GM12878 (cell line): ENCODE results near the gene EEFSEC. TPM values are rescaled to one million over a fixed set of nuclear protein-coding genes. Genes with fewer than 3 reads are reported as not detected.

ENCODE experiments used
- ATAC-seq: fragments of 200-7000 bp; cut with Tn5 transposase; 3 replicates; pipeline ENCODE4 v1.9.1; 2020; ENCODE audit warnings: mild to moderate bottlenecking, moderate library complexity
- BruUV-seq: library from RNA; stranded (reverse); fragments of 400-500 nt; replicated peaks from 2 replicates; lab custom pipeline; 2021; lab: Mats Ljungman, UMichigan
- CTCF ChIA-PET: fragments of 300-600 bp; sonication (Branson Sonifier 250); formaldehyde crosslinking; extraction: SDS; loops from one replicate; lab custom pipeline; 2021; ENCODE audit warnings: inconsistent platforms; lab: Yijun Ruan, JAX
- POLR2A ChIA-PET: fragments of 350-600 bp; formaldehyde crosslinking; extraction: SDS; loops from one replicate; lab custom pipeline; 2021; ENCODE audit warnings: inconsistent platforms; lab: Charles Lee
- RAD21 ChIA-PET: fragments of 300-600 bp; sonication (Branson Sonifier 250); formaldehyde crosslinking; loops from one replicate; lab custom pipeline; 2023; ENCODE audit warnings: antibody characterized with exemption; ENCODE audit not compliant: unreplicated experiment; lab: Charles Lee
- SMC1A ChIA-PET: fragments of 300-600 bp; sonication (Branson Sonifier 250); formaldehyde crosslinking; loops from one replicate; lab custom pipeline; 2023; ENCODE audit not compliant: unreplicated experiment, uncharacterized antibody; lab: Charles Lee
- DNase-seq: peaks from one replicate; pipeline ENCODE4 v3.0.0-alpha.2; 2011; ENCODE audit warnings: low read depth, low spot score
- FAIRE-seq: peaks from 3 replicates; lab custom pipeline; 2011; peaks lifted over from hg19 to GRCh38; lab: Jason Lieb, UNC
- H2AFZ ChIP-seq: 2 replicates; pipeline ENCODE4 v1.6.0; 2011; ENCODE audit warnings: low read depth, low read length, control low read depth; ENCODE audit not compliant: control insufficient read depth
- H3K27ac ChIP-seq: 2 replicates; pipeline ENCODE4 v1.5.1; 2011; ENCODE audit warnings: control low read depth; ENCODE audit not compliant: control insufficient read depth, insufficient read depth
- H3K27me3 ChIP-seq, 2 experiments: replicated peaks in 1 of 2; 2 replicates each; pipeline versions ENCODE4 v1.6.0 to v1.6.1; 2011; ENCODE audit warnings: low read length in 1 of 2; ENCODE audit not compliant: control insufficient read depth in 2 of 2, insufficient read depth in 2 of 2
- H3K36me3 ChIP-seq, 2 experiments: 2 replicates each; pipeline ENCODE4 v1.5.1; 2011; ENCODE audit warnings: low read length in 1 of 2; ENCODE audit not compliant: control insufficient read depth in 2 of 2, insufficient read depth in 2 of 2
- H3K4me1 ChIP-seq: 2 replicates; pipeline ENCODE4 v1.6.1; 2011; ENCODE audit warnings: mild to moderate bottlenecking, low read length, moderate library complexity, mixed read lengths; ENCODE audit not compliant: control insufficient read depth, insufficient read depth
- H3K4me2 ChIP-seq: 2 replicates; pipeline ENCODE4 v1.6.0; 2011; ENCODE audit warnings: control low read depth; ENCODE audit not compliant: control insufficient read depth, insufficient read depth
- H3K4me3 ChIP-seq: fragments of 200-600 bp; sonication (generic); 2 replicates; pipeline ENCODE4 v1.5.1; 2016
- H3K79me2 ChIP-seq: 2 replicates; pipeline ENCODE4 v1.6.0; 2011; ENCODE audit warnings: low read length; ENCODE audit not compliant: control insufficient read depth, insufficient read depth
- H3K9ac ChIP-seq: 2 replicates; pipeline ENCODE4 v1.8.0; 2011; ENCODE audit warnings: low read length, control low read depth, mixed read lengths; ENCODE audit not compliant: control insufficient read depth, insufficient read depth
- H3K9me3 ChIP-seq: replicated peaks from 3 replicates; pipeline ENCODE4 v1.5.1; 2011; ENCODE audit warnings: mild to moderate bottlenecking, low read length; ENCODE audit not compliant: control insufficient read depth, insufficient read depth
- H4K20me1 ChIP-seq: 2 replicates; pipeline ENCODE4 v1.6.0; 2011; ENCODE audit not compliant: control insufficient read depth, insufficient read depth
- HDAC2 ChIP-seq: fragments of 200-600 bp; sonication (generic); IDR thresholded peaks from 2 replicates; pipeline ENCODE4 v1.6.1; 2017
- HDAC6 ChIP-seq: fragments of 200-600 bp; sonication (generic); IDR thresholded peaks from one replicate; pipeline ENCODE4 v1.8.0; 2017; ENCODE audit warnings: antibody characterized with exemption; ENCODE audit not compliant: unreplicated experiment
- IRF3 ChIP-seq: fragments of 450-650 bp; IDR thresholded peaks from 2 replicates; pipeline ENCODE4 v1.6.1; 2014; ENCODE audit warnings: mild to moderate bottlenecking
- MAX ChIP-seq: IDR thresholded peaks from 2 replicates; pipeline ENCODE4 v1.6.1; 2012; ENCODE audit warnings: low read depth, low read length, improper control_type of control experiment
- NFXL1 ChIP-seq: fragments of 450-650 bp; IDR thresholded peaks from 2 replicates; pipeline ENCODE4 v1.6.1; 2017; ENCODE audit warnings: antibody characterized with exemption, mild to moderate bottlenecking, borderline replicate concordance
- NKRF ChIP-seq: fragments of 450-650 bp; conservative IDR thresholded peaks from 2 replicates; pipeline ENCODE4 v1.6.1; 2017; ENCODE audit warnings: mild to moderate bottlenecking, moderate library complexity
- NR2F1 ChIP-seq: fragments of 450-650 bp; conservative IDR thresholded peaks from 2 replicates; pipeline ENCODE4 v1.6.1; 2017; ENCODE audit warnings: mild to moderate bottlenecking
- PML ChIP-seq: IDR thresholded peaks from 2 replicates; pipeline ENCODE4 v1.6.1; 2012; ENCODE audit warnings: low read length, inconsistent platforms
- RAD51 ChIP-seq: fragments of 450-650 bp; IDR thresholded peaks from 2 replicates; pipeline ENCODE4 v1.6.1; 2016; ENCODE audit warnings: moderate library complexity, mild to moderate bottlenecking, inconsistent platforms
- SIX5 ChIP-seq: IDR thresholded peaks from 2 replicates; pipeline ENCODE4 v1.6.1; 2011; ENCODE audit warnings: mild to moderate bottlenecking, low read depth, low read length, moderate library complexity; ENCODE audit not compliant: severe bottlenecking
- WRNIP1 ChIP-seq: IDR thresholded peaks from 2 replicates; pipeline ENCODE4 v1.6.1; 2011; ENCODE audit warnings: low read depth, low read length, improper control_type of control experiment, borderline replicate concordance
- ZBTB11 ChIP-seq: fragments of 450-650 bp; formaldehyde crosslinking; IDR thresholded peaks from 2 replicates; pipeline ENCODE4 v1.5.0; 2022; ENCODE audit warnings: mild to moderate bottlenecking, missing genetic modification characterization
- ZNF274 ChIP-seq: IDR thresholded peaks from one replicate; pipeline ENCODE4 v1.8.0; 2011; ENCODE audit not compliant: insufficient read length, insufficient read depth
- ZZZ3 ChIP-seq: IDR thresholded peaks from 2 replicates; pipeline ENCODE4 v1.6.1; 2011; ENCODE audit warnings: low read depth; ENCODE audit not compliant: control insufficient read depth, insufficient read length
- WGBS: methylation state at CpG from one replicate; pipeline ENCODE4 v1.1.6; 2016; ENCODE audit warnings: low lambda C conversion rate; ENCODE audit not compliant: insufficient replicate concordance, insufficient coverage; ENCODE audit errors: missing lambda C conversion rate; 5-methylcytosine and 5-hydroxymethylcytosine counted together
- in situ Hi-C: fragments of 300-500 bp; cut with MboI; formaldehyde crosslinking; loops from 9 replicates; pipeline ENCODE4 v1.14.3; 2018; ENCODE audit warnings: mixed read lengths
- intact Hi-C: fragments of 100-400 bp; cut with micrococcal nuclease; formaldehyde crosslinking; loops from one replicate; pipeline ENCODE4 v1.14.2; 2022; ENCODE audit not compliant: unreplicated experiment
- polyA plus RNA-seq, 11 experiments: library from polyadenylated mRNA; depleted of rRNA in 4 of 11; unstranded in 6 of 11; stranded (reverse) in 5 of 11; fragments of >200 nt; fragmentation: Nextera tagmentation in 4 of 11; fragmentation: Illumina TruSeq in 1 of 11; extraction: Ambion mirVana in 4 of 11; extraction: Trizol in 1 of 11; gene quantifications; 1 replicate in 1 of 11; 2 replicates in 10 of 11; pipeline versions ENCODE4 v1.2.1 to v1.2.3, GENCODE V29; 2011 to 2016; ENCODE audit warnings: inconsistent platforms in 2 of 11, missing spikeins in 2 of 11, low read depth in 1 of 11
- total RNA-seq, 4 experiments: library from RNA; depleted of rRNA in 3 of 4; stranded (reverse); fragments of >200 nt in 3 of 4; fragmentation: Illumina TruSeq in 1 of 4; extraction: Trizol in 1 of 4; gene quantifications; 2 replicates each; pipeline versions ENCODE4 v1.2.1 to v1.2.3, GENCODE V29; 2013 to 2021

EEFSEC gene
- total and polyA plus RNA-seq, 10 of the 15 experiments (the other 5 are each of a cell fraction or from before 2014, with no cell fraction given): 0.29 to 29.1 (median 16.1) TPM

GRCh38 chr3:128123538-128124368 is 29.5 kb upstream of the EEFSEC start, which contains the start of gene RUVBL1 (continued):
- TF ChIP-seq SIX5 (peak; percentile 70), RAD51 (0 out of 2 replicates have a peak, but pooled peaks have one; percentile 12), IRF3 (peak; percentile 92), PML (peak; percentile 51; the same call in 1 of the 2 replicates), WRNIP1 (0 out of 2 replicates have a peak, but pooled peaks have one; percentile 68), HDAC6 (no peak), HDAC2 (no peak), ZNF274 (no peak), MAX (peak; percentile 87; the same call in 1 of the 2 replicates), NR2F1 (peak; percentile 46; the same call in 1 of the 2 replicates), NFXL1 (no peak)

GRCh38 chr3:128127236-128127635 is 26.0 kb upstream of the EEFSEC start:
- ATAC-seq (no peak), DNase-seq (no peak), FAIRE-seq (no peak)
- H3K79me2 ChIP-seq: peaks cover 14% of the 10 kb centered on the region
- RAD21 ChIA-PET: no interaction called here
- no peaks in the 10 kb centered on the region for H4K20me1 ChIP-seq
- H3K27me3 ChIP-seq: no peaks in the 10 kb centered on the region
- H2AFZ ChIP-seq: no peak overlapping the region
- intact Hi-C loops: no loop called here
- SMC1A ChIA-PET: interaction anchor here (1.6 kb wide), 1 partner anchor 9 kb away, joined by 3 read pairs; no protein-coding TSS in a partner anchor
- H3K9me3 ChIP-seq: no peaks in the 10 kb centered on the region; the same call in 2 of the 3 replicates
- in situ Hi-C loops: no loop called here
- CTCF ChIA-PET: no interaction called here
- no peak overlapping the region for H3K4me3 ChIP-seq
- 18% methylated on average over 2 of the region's 2 CpGs for WGBS
- no peak overlapping the region for H3K4me2 ChIP-seq
- H3K36me3 ChIP-seq: no peaks in the 10 kb centered on the region; a peak in 1 of 4 replicates
- H3K4me1 ChIP-seq: peaks cover 5% of the 10 kb centered on the region
- no TSS peak for BruUV-seq
- H3K27ac ChIP-seq: no peak overlapping the region
- no peak overlapping the region for H3K9ac ChIP-seq
- POLR2A ChIA-PET: no interaction called here
- TF ChIP-seq ZBTB11 (CRISPR knock-in tag) (no peak), NKRF (no peak), NFXL1 (no peak), ZZZ3 (no peak)
